Activated CD4-positive, alpha-beta T cell treated with anti-CD3 and anti-CD28 coated beads for 4 hours (primary cell): ENCODE results near the gene YWHAE.
A peak's percentile ranks its signal among the peaks of the same experiment; 100 is the strongest.
"Not testable (repeated sequence)": the region's sequence is repeated elsewhere in the genome, so short reads cannot be mapped to it uniquely, and the experiment has no call there.

Source experiments
- DNase-seq, 2 donors: peaks; one replicate each; pipeline ENCODE4 v3.0.0-alpha.2; 2020

YWHAE gene

GRCh38 chr17:1412185-1413110, 12.4 kb upstream of the YWHAE start:
- DNase-seq, result no peak

- DNase-seq, result no peak
Measured at GRCh38 chr17:1402262-1402586, 2.2 kb upstream of the YWHAE start.

GRCh38 chr17:1398931-1399678, 917 bp downstream of the YWHAE start:
- peak in 1 of 2 donors; percentile 26 for DNase-seq

- no peak for DNase-seq
Measured at GRCh38 chr17:1398028-1398427, 2.0 kb downstream of the YWHAE start.

- not testable (repeated sequence) for DNase-seq
Measured at GRCh38 chr17:1395876-1396665, 4.0 kb downstream of the YWHAE start.

GRCh38 chr17:1391577-1391976, 8.4 kb downstream of the YWHAE start:
- no peak for DNase-seq

GRCh38 chr17:1390432-1391367, 9.3 kb downstream of the YWHAE start:
- DNase-seq, result no peak

- DNase-seq, result not testable (repeated sequence)
Measured at GRCh38 chr17:1387490-1388227, 12.4 kb downstream of the YWHAE start.

- not testable (repeated sequence) for DNase-seq
Measured at GRCh38 chr17:1386675-1387190, 13.3 kb downstream of the YWHAE start.

- no peak for DNase-seq
Measured at GRCh38 chr17:1386265-1386664, 13.8 kb downstream of the YWHAE start.

- no peak for DNase-seq
Measured at GRCh38 chr17:1385861-1386260, 14.2 kb downstream of the YWHAE start.

GRCh38 chr17:1384905-1385435, 15.1 kb downstream of the YWHAE start:
- DNase-seq, result no peak

- DNase-seq, result no peak
Measured at GRCh38 chr17:1379930-1380313, 20.1 kb downstream of the YWHAE start.

GRCh38 chr17:1379208-1379929, 20.7 kb downstream of the YWHAE start:
- no peak for DNase-seq

GRCh38 chr17:1378476-1378860, 21.6 kb downstream of the YWHAE start:
- DNase-seq, result not testable (repeated sequence)

GRCh38 chr17:1377334-1377733, 22.7 kb downstream of the YWHAE start:
- DNase-seq, result no peak

- DNase-seq, result no peak
Measured at GRCh38 chr17:1376061-1376460, 24.0 kb downstream of the YWHAE start.

GRCh38 chr17:1375615-1376014, 24.4 kb downstream of the YWHAE start:
- DNase-seq, result no peak

- DNase-seq, result no peak
Measured at GRCh38 chr17:1374431-1375177, 25.4 kb downstream of the YWHAE start.
